ENCODE data around the gene TYW1.
"Not testable (repeated sequence)": the region's sequence is repeated elsewhere in the genome, so short reads cannot be mapped to it uniquely, and the experiment has no call there.

TYW1 gene

DNA sequence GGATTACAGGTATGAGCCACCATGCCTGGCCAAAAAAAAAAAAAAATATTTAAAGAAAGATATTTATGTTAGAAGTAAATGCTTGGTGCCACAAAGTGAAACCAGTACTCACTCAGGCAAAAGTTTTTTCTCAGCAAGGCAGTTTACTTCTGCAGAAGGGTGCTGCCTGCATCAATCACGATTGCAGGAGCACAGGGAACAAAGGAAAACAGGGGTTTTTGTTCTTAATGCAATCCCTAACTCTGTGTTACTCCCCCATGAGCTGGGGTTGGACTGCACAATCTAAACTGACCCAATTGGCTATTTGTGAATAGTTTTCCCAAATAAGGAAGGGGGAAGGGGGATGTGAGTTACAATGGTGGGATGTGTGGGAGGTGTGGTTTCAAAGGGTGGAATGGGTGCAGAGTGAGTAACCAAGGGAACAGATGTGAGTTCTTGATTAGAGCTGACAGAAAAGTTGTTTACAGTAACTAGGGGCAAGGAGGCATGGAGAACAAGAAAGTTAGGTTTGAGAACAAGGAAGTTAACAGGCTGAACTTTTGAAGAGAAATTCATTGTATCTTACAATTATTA lies 255.4 kb downstream of the TYW1 start:
- TF ChIP-seq TCF4 (CRISPR knock-in tag; IDR thresholded peaks at IDR 0.05; ENCODE audit: borderline replicate concordance) (no peak), ZC3H10 (CRISPR knock-in tag; IDR thresholded peaks at IDR 0.05) (no peak), GLIS3 (CRISPR knock-in tag; IDR thresholded peaks at IDR 0.05) (no peak), ESRRG (CRISPR knock-in tag; IDR thresholded peaks at IDR 0.05) (no peak), ISL1 (CRISPR knock-in tag; IDR thresholded peaks at IDR 0.05) (no peak), ARNTL (CRISPR knock-in tag; IDR thresholded peaks at IDR 0.05; ENCODE audit: borderline replicate concordance, low read depth) (no peak), TOX (CRISPR knock-in tag; IDR thresholded peaks at IDR 0.05; ENCODE audit: borderline replicate concordance) (no peak), BACH2 (CRISPR knock-in tag; IDR thresholded peaks at IDR 0.05; ENCODE audit: borderline replicate concordance) (no peak), SNAI2 (CRISPR knock-in tag; IDR thresholded peaks at IDR 0.05) (no peak), OSR1 (CRISPR knock-in tag; IDR thresholded peaks at IDR 0.05) (no peak)
- TF ChIP-seq, protein P1, sequence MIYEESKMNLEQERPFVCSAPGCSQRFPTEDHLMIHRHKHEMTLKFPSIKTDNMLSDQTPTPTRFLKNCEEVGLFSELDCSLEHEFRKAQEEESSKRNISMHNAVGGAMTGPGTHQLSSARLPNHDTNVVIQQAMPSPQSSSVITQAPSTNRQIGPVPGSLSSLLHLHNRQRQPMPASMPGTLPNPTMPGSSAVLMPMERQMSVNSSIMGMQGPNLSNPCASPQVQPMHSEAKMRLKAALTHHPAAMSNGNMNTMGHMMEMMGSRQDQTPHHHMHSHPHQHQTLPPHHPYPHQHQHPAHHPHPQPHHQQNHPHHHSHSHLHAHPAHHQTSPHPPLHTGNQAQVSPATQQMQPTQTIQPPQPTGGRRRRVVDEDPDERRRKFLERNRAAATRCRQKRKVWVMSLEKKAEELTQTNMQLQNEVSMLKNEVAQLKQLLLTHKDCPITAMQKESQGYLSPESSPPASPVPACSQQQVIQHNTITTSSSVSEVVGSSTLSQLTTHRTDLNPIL (CRISPR knock-in tag; IDR thresholded peaks at IDR 0.05; ENCODE audit: low read depth), result no peak
- TF ChIP-seq, protein P2, sequence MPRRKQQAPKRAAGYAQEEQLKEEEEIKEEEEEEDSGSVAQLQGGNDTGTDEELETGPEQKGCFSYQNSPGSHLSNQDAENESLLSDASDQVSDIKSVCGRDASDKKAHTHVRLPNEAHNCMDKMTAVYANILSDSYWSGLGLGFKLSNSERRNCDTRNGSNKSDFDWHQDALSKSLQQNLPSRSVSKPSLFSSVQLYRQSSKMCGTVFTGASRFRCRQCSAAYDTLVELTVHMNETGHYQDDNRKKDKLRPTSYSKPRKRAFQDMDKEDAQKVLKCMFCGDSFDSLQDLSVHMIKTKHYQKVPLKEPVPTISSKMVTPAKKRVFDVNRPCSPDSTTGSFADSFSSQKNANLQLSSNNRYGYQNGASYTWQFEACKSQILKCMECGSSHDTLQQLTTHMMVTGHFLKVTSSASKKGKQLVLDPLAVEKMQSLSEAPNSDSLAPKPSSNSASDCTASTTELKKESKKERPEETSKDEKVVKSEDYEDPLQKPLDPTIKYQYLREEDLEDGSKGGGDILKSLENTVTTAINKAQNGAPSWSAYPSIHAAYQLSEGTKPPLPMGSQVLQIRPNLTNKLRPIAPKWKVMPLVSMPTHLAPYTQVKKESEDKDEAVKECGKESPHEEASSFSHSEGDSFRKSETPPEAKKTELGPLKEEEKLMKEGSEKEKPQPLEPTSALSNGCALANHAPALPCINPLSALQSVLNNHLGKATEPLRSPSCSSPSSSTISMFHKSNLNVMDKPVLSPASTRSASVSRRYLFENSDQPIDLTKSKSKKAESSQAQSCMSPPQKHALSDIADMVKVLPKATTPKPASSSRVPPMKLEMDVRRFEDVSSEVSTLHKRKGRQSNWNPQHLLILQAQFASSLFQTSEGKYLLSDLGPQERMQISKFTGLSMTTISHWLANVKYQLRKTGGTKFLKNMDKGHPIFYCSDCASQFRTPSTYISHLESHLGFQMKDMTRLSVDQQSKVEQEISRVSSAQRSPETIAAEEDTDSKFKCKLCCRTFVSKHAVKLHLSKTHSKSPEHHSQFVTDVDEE (CRISPR knock-in tag; IDR thresholded peaks at IDR 0.05), result no peak
- TF ChIP-seq, protein P3, sequence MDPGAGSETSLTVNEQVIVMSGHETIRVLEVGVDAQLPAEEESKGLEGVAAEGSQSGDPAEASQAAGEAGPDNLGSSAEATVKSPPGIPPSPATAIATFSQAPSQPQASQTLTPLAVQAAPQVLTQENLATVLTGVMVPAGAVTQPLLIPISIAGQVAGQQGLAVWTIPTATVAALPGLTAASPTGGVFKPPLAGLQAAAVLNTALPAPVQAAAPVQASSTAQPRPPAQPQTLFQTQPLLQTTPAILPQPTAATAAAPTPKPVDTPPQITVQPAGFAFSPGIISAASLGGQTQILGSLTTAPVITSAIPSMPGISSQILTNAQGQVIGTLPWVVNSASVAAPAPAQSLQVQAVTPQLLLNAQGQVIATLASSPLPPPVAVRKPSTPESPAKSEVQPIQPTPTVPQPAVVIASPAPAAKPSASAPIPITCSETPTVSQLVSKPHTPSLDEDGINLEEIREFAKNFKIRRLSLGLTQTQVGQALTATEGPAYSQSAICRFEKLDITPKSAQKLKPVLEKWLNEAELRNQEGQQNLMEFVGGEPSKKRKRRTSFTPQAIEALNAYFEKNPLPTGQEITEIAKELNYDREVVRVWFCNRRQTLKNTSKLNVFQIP (CRISPR knock-in tag; IDR thresholded peaks at IDR 0.05; ENCODE audit: borderline replicate concordance, low read depth), result no peak
- no peak for ATAC-seq

DNA sequence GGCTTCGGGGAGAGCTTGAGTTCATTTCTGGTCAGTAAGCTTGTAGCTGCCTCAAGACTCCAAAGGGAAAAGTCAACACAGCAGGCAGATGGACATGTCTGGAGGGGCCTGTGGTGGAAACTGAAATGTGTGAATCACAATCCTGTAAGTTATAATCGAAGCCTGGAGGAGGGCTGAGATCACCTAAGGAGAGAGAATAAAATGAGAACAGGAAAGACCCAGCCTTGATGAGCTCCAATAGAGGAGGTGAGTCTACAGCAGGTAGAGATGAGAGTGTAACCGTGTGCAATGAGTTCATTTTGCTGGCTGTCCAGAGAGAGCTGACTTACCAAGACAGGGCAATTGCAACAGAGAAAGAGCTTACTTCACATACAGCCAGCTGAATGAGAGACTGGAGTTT lies 258.4 kb downstream of the TYW1 start:
- not testable (repeated sequence) for ATAC-seq

DNA sequence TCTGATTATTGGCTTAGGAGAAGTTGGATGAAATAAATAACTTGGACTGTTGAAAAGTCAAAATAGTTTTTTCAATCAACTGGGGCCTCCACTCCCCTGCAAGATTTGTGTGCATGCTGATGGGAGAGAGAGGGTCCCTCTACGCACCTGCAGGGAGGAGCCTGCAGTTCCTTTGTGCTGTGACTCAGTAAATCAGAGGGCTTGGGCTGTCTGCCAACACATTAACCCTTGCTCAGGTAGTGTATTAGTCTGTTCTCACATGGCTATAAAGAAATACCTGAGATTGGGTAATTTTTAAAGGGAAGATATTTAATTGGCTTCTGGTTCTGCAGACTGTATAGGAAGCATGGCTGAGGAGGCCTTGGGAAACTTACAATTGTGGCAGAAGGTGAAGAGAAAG lies 261.1 kb downstream of the TYW1 start:
- ATAC-seq, result not testable (repeated sequence)

DNA sequence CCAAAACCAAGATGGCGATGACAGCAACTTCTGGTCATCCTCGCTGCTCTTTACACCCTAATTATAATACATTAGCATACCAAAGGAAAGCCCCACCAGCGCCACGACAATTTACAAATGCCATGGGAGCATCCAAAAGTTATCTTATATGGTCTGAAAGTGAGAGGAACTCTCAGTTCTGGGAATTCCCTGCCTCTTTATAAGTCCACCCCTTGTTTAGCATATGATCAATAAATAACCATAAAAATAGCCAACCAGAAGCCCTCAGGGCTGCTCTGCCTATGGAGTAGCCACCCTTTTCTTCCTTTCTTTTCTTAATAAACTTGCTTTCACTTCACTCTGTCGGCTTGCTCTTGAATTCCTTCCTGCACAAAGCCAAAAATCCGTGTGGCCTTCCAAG lies 262.7 kb downstream of the TYW1 start:
- ATAC-seq, result not testable (repeated sequence)

DNA sequence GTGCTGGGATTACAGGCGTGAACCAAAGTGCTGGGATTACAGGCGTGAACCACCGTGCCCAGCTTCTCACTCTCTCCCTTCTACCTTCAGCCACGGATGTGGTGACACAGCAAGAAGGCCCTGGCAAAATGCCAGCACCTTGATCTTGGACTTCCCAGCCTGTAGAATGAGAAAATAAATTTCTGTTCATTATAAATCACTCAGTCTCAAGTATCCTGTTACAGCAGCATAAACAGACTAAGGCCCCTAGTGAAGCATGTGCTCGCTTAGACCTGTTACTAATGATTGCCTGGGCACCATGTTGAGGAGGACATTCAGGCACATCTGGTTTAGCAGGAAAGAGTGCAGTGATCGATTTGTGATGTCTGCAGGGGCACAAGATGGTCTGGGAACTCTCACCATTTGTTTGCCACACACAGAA lies 263.5 kb downstream of the TYW1 start:
- ATAC-seq, result not testable (repeated sequence)

DNA sequence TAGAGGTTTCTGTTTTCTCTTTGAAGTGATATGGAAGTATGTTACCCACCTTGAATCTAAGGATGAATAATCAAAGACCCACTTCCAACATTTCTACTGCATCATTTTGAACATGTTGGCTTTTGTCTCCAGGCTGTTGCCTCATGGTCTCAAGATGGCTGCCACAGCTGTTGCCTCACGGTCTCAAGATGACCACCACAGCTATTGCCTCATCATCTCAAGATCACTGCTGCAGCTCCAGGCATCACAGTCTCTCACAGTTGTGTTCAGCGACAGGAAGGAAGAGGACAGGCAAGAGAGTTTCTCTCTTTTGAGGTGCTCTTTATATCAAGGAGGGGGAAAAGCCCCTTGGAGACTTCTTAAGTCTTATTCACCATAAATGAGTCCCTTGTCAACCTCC lies 267.4 kb downstream of the TYW1 start:
- ATAC-seq, result not testable (repeated sequence)

DNA sequence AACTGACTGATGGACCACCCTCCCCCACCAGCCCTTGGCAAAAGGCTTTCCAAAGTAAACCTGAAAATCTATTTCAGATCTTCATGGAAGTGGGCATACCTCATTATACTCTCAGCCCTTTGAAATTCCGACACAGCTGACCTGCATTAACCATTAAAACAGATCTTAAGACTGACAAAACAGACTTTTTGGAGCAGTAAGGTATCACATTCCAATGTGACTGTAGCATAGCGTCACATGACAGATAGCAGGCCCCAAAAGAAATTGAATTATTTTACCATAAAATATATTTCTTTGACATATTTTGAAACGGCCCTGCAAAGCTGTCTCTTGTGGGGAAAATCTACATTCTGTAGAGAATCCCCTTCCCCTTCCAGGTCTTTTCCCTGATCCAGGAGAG lies 269.4 kb downstream of the TYW1 start:
- peak; percentile 72 for ATAC-seq
- TF ChIP-seq, protein P2 (CRISPR knock-in tag; IDR thresholded peaks at IDR 0.05), result 0 out of 2 replicates have a peak, but pooled peaks have one; percentile 31
- TF ChIP-seq, protein P4, sequence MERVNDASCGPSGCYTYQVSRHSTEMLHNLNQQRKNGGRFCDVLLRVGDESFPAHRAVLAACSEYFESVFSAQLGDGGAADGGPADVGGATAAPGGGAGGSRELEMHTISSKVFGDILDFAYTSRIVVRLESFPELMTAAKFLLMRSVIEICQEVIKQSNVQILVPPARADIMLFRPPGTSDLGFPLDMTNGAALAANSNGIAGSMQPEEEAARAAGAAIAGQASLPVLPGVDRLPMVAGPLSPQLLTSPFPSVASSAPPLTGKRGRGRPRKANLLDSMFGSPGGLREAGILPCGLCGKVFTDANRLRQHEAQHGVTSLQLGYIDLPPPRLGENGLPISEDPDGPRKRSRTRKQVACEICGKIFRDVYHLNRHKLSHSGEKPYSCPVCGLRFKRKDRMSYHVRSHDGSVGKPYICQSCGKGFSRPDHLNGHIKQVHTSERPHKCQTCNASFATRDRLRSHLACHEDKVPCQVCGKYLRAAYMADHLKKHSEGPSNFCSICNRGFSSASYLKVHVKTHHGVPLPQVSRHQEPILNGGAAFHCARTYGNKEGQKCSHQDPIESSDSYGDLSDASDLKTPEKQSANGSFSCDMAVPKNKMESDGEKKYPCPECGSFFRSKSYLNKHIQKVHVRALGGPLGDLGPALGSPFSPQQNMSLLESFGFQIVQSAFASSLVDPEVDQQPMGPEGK (CRISPR knock-in tag; IDR thresholded peaks at IDR 0.05; ENCODE audit: borderline replicate concordance), result peak; percentile 30; the same call in 1 of the 2 replicates
- TF ChIP-seq, protein P1 (CRISPR knock-in tag; IDR thresholded peaks at IDR 0.05; ENCODE audit: low read depth), result peak; percentile 81
- TF ChIP-seq ISL1 (CRISPR knock-in tag; IDR thresholded peaks at IDR 0.05) (peak; percentile 82), TCF4 (CRISPR knock-in tag; IDR thresholded peaks at IDR 0.05; ENCODE audit: borderline replicate concordance) (0 out of 2 replicates have a peak, but pooled peaks have one; percentile 38), GLIS3 (CRISPR knock-in tag; IDR thresholded peaks at IDR 0.05) (peak; percentile 73; the same call in 1 of the 2 replicates)

All from SK-N-SH treated with all-trans-retinoic acid at 6 μM for 48 hours (cell line).